Measurements from ENCODE around the gene PSMD13. TPM values are rescaled to one million over a fixed set of nuclear protein-coding genes. Genes with fewer than 3 reads are reported as not detected.

PSMD13 gene
- total and polyA plus RNA-seq, 4 donors = 48.8 to 56.7 (median 52.8) TPM

DNA sequence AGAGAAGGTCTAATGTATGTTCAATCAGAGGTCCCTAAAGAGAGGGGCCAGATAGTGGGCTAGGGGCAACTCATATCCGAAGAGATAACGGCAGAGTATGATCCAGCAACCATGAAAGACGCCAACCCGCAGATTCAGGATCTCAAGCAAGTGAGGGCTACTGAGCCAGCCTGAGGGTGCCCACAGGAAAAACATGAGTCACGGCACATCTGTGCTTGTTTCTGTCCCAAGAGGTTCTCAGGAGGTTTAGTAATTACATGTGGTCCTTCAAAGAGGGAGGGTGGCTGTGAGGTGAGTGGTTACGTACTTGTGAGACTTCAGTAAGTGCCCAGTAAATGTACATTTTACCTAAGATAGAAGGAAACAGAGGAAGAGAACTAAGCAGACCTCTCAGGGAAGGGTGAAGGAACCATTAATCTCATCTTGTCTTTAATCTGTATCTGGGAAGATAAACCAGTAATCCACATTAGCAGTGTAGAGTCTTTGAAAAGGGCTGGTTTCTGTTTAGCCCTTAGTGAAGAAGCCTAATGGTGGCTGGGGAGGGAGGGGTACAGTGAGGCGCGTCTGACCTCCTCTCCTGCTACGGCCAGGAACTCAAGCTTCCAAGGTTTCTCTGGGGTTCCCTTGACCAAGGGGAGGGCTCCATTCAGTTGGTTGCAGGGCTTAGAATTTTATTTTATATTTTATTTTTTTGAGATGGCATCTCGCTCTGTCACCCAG, 10.9 kb upstream of the PSMD13 start:
- no peak overlapping the region for H3K9ac ChIP-seq (ENCODE audit: low read depth in 1 of 2, low read length in 2 of 2)
- no peak for DNase-seq (ENCODE audit: low spot score)
- no peak overlapping the region for H3K4me3 ChIP-seq (ENCODE audit: low read depth in 1 of 3, low read length in 3 of 3)
- H3K9me3 ChIP-seq (ENCODE audit: control insufficient read depth in 4 of 4, low read length in 3 of 4) = no peaks in the 10 kb centered on the region
- H3K27me3 ChIP-seq (ENCODE audit: control insufficient read depth in 4 of 4, insufficient read depth in 4 of 4, low read length in 3 of 4) = no peaks in the 10 kb centered on the region
- H3K27ac ChIP-seq (ENCODE audit: low read depth in 1 of 2, low read length in 2 of 2) = no peak overlapping the region
- H3K36me3 ChIP-seq (ENCODE audit: control insufficient read depth in 4 of 4, insufficient read depth in 3 of 4, low read depth in 1 of 4, low read length in 3 of 4) = peaks cover 0 to 17% (median 10%) of the 10 kb centered on the region in 4 donors
- H3K4me1 ChIP-seq (ENCODE audit: control insufficient read depth in 4 of 4, insufficient read depth in 4 of 4, low read length in 3 of 4) = no peaks in the 10 kb centered on the region
- WGBS = 96% methylated on average over 10 of the region's 10 CpGs
- TF ChIP-seq NR2F2 (IDR thresholded peaks at IDR 0.05) (no peak), SP1 (IDR thresholded peaks at IDR 0.05) (no peak), RXRA (IDR thresholded peaks at IDR 0.05) (no peak), TAF1 (conservative IDR thresholded peaks at IDR 0.05) (no peak), JUND (IDR thresholded peaks at IDR 0.05) (no peak), EGR1 (IDR thresholded peaks at IDR 0.05; ENCODE audit: low read depth in 2 of 2) (no peak), CTCF (IDR thresholded peaks at IDR 0.05; ENCODE audit: low read depth, low read length, missing input control) (no peak), ATF3 (IDR thresholded peaks at IDR 0.05) (no peak), RAD21 (IDR thresholded peaks at IDR 0.05) (no peak), FOXA1 (IDR thresholded peaks at IDR 0.05) (no peak), GABPA (IDR thresholded peaks at IDR 0.05 in 1 of 2, conservative IDR thresholded peaks at IDR 0.05 in 1 of 2) (no peak), FOXA2 (IDR thresholded peaks at IDR 0.05) (no peak), HNF4A (conservative IDR thresholded peaks at IDR 0.05) (no peak), HNF4G (IDR thresholded peaks at IDR 0.05) (no peak), YY1 (IDR thresholded peaks at IDR 0.05) (no peak), REST (IDR thresholded peaks at IDR 0.05) (no peak)
- TF ChIP-seq, protein P1, sequence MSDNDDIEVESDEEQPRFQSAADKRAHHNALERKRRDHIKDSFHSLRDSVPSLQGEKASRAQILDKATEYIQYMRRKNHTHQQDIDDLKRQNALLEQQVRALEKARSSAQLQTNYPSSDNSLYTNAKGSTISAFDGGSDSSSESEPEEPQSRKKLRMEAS (IDR thresholded peaks at IDR 0.05) = no peak
- TF ChIP-seq, protein P2, sequence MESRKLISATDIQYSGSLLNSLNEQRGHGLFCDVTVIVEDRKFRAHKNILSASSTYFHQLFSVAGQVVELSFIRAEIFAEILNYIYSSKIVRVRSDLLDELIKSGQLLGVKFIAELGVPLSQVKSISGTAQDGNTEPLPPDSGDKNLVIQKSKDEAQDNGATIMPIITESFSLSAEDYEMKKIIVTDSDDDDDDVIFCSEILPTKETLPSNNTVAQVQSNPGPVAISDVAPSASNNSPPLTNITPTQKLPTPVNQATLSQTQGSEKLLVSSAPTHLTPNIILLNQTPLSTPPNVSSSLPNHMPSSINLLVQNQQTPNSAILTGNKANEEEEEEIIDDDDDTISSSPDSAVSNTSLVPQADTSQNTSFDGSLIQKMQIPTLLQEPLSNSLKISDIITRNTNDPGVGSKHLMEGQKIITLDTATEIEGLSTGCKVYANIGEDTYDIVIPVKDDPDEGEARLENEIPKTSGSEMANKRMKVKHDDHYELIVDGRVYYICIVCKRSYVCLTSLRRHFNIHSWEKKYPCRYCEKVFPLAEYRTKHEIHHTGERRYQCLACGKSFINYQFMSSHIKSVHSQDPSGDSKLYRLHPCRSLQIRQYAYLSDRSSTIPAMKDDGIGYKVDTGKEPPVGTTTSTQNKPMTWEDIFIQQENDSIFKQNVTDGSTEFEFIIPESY (IDR thresholded peaks at IDR 0.05) = no peak

All from liver (tissue), 9 donors.